ENCODE results near the gene CFH. TPM values are rescaled to one million over a fixed set of nuclear protein-coding genes. Genes with fewer than 3 reads are reported as not detected.
A peak's percentile ranks its signal among the peaks of the same experiment; 100 is the strongest.
"Not testable (repeated sequence)": the region's sequence is repeated elsewhere in the genome, so short reads cannot be mapped to it uniquely, and the experiment has no call there.

The CFH gene
- total RNA-seq, 6 donors from 2014 or later: 34.4 to 97.5 (median 44.9) TPM

GRCh38 chr1:196637606-196638005, 14.2 kb upstream of the CFH start:
- ATAC-seq (ENCODE audit: low FRiP score in 2 of 2) (no peak), DNase-seq (no peak)
- Histone ChIP-seq H3K4me3 (no peak overlapping the region), H3K27ac (no peak overlapping the region), H3K4me1 (no peaks in the 10 kb centered on the region), H3K36me3 (no peaks in the 10 kb centered on the region), H3K27me3 (no peaks in the 10 kb centered on the region), H3K9me3 (no peaks in the 10 kb centered on the region)
- WGBS, 2 donors: 93 to 97% methylated on average over 6 of the region's 6 CpGs
- no peak for TF ChIP-seq EP300 (IDR thresholded peaks at IDR 0.05)

- no peak overlapping the region for H3K4me3 ChIP-seq
- H3K27me3 ChIP-seq: no peaks in the 10 kb centered on the region
- H3K4me1 ChIP-seq: no peaks in the 10 kb centered on the region
- DNase-seq (no peak), ATAC-seq (ENCODE audit: low FRiP score in 2 of 2) (no peak)
- H3K27ac ChIP-seq: no peak overlapping the region
- no peaks in the 10 kb centered on the region for H3K9me3 ChIP-seq
- no peak for TF ChIP-seq POLR2A (IDR thresholded peaks at IDR 0.05)
- TF ChIP-seq EP300 (IDR thresholded peaks at IDR 0.05): no peak
- TF ChIP-seq CTCF (IDR thresholded peaks at IDR 0.05): no peak
- TF ChIP-seq POLR2AphosphoS5 (IDR thresholded peaks at IDR 0.05): no peak
- 90 to 97% methylated on average over 2 of the region's 2 CpGs for WGBS, 2 donors
- H3K36me3 ChIP-seq: no peaks in the 10 kb centered on the region
Measured at GRCh38 chr1:196638466-196638865, 13.4 kb upstream of the CFH start.

- not testable (repeated sequence) for ATAC-seq (ENCODE audit: low FRiP score in 2 of 2)
Measured at GRCh38 chr1:196639291-196639690, 12.6 kb upstream of the CFH start.

GRCh38 chr1:196640976-196641375, 10.9 kb upstream of the CFH start:
- no peak for TF ChIP-seq POLR2AphosphoS5 (IDR thresholded peaks at IDR 0.05)
- TF ChIP-seq EP300 (IDR thresholded peaks at IDR 0.05): no peak
- TF ChIP-seq CTCF (IDR thresholded peaks at IDR 0.05): no peak

More at GRCh38 chr1:196639291-196639690, 12.6 kb upstream of the CFH start:
- H3K4me1 ChIP-seq, H3K9me3 ChIP-seq, H3K27me3 ChIP-seq, DNase-seq, H3K4me3 ChIP-seq, H3K36me3 ChIP-seq, H3K27ac ChIP-seq: not testable (repeated sequence)
- whole genome bisulfite sequencing, 2 donors: 62 to 88% methylated on average over 5 of the region's 5 CpGs

GRCh38 chr1:196649990-196650389, 1.9 kb upstream of the CFH start:
- H3K27ac ChIP-seq: no peak overlapping the region
- WGBS, 2 donors: 91 to 94% methylated on average over 12 of the region's 12 CpGs
- TF ChIP-seq CTCF (IDR thresholded peaks at IDR 0.05) (no peak), EP300 (IDR thresholded peaks at IDR 0.05) (no peak), POLR2A (IDR thresholded peaks at IDR 0.05) (no peak), POLR2AphosphoS5 (IDR thresholded peaks at IDR 0.05) (no peak)

More at GRCh38 chr1:196640976-196641375, 10.9 kb upstream of the CFH start:
- WGBS, 2 donors: 94 to 97% methylated on average over 1 of the region's 1 CpG
- DNase-seq (no peak), ATAC-seq (ENCODE audit: low FRiP score in 2 of 2) (no peak)
- Histone ChIP-seq H3K4me3 (no peak overlapping the region), H3K9me3 (no peaks in the 10 kb centered on the region), H3K27me3 (no peaks in the 10 kb centered on the region), H3K4me1 (no peaks in the 10 kb centered on the region), H3K36me3 (no peaks in the 10 kb centered on the region), H3K27ac (no peak overlapping the region)

GRCh38 chr1:196650403-196650802, 1.4 kb upstream of the CFH start:
- Histone ChIP-seq H3K27me3 (no peaks in the 10 kb centered on the region), H3K27ac (no peak overlapping the region), H3K36me3 (no peaks in the 10 kb centered on the region), H3K9me3 (no peaks in the 10 kb centered on the region), H3K4me1 (no peaks in the 10 kb centered on the region), H3K4me3 (no peak overlapping the region)
- TF ChIP-seq POLR2A (IDR thresholded peaks at IDR 0.05) (no peak), EP300 (IDR thresholded peaks at IDR 0.05) (no peak), CTCF (IDR thresholded peaks at IDR 0.05) (no peak), POLR2AphosphoS5 (IDR thresholded peaks at IDR 0.05) (no peak)
- 89% methylated on average over 12 of the region's 12 CpGs for WGBS, 2 donors
- no peak for ATAC-seq (ENCODE audit: low FRiP score in 2 of 2)
- DNase-seq: peak in 1 of 2 donors; percentile 34

More at GRCh38 chr1:196649990-196650389, 1.9 kb upstream of the CFH start:
- Histone ChIP-seq H3K36me3 (no peaks in the 10 kb centered on the region), H3K4me3 (no peak overlapping the region), H3K4me1 (no peaks in the 10 kb centered on the region), H3K9me3 (no peaks in the 10 kb centered on the region), H3K27me3 (no peaks in the 10 kb centered on the region)
- DNase-seq: no peak
- no peak for ATAC-seq (ENCODE audit: low FRiP score in 2 of 2)

Measured in upper lobe of left lung (tissue), 6 donors.